Prostate gland (tissue), 2 donors: ENCODE results near the gene EIF2B5. TPM values are rescaled to one million over a fixed set of nuclear protein-coding genes. Genes with fewer than 3 reads are reported as not detected.

Experiments used
- DNase-seq: peaks from one replicate; pipeline ENCODE4 v3.0.0-alpha.2; 2019; ENCODE audit warnings: low spot score
- H3K27ac ChIP-seq, 2 donors: fragments of 200-600 bp; sonication (generic); 2 replicates each; pipeline ENCODE4 v1.5.1; 2017 to 2019
- H3K27me3 ChIP-seq: fragments of 200-600 bp; sonication (generic); replicated peaks from 2 replicates; pipeline ENCODE4 v1.5.1; 2019; ENCODE audit not compliant: insufficient read depth
- H3K36me3 ChIP-seq, 2 donors: fragments of 200-600 bp; sonication (generic); 1 replicate in 1 of 2; 2 replicates in 1 of 2; pipeline versions ENCODE4 v1.5.1 to v1.8.1; 2017 to 2019
- H3K4me1 ChIP-seq: fragments of 200-600 bp; sonication (generic); replicated peaks from 2 replicates; pipeline ENCODE4 v1.5.1; 2019
- H3K4me3 ChIP-seq, 2 donors: fragments of 200-600 bp; sonication (generic); 2 replicates each; pipeline ENCODE4 v1.5.1; 2017 to 2019
- H3K9me3 ChIP-seq: fragments of 200-600 bp; sonication (generic); 2 replicates; pipeline ENCODE4 v1.5.1; 2017
- CTCF ChIP-seq, 4 experiments: fragments of 200-600 bp in 2 of 4; fragments of 450-650 bp in 2 of 4; sonication (generic) in 2 of 4; IDR thresholded peaks; 1 replicate in 3 of 4; 2 replicates in 1 of 4; pipeline ENCODE4 v1.5.1; 2016 to 2019; ENCODE audit warnings: antibody characterized with exemption in 4 of 4, mild to moderate bottlenecking in 2 of 4, moderate library complexity in 2 of 4
- POLR2A ChIP-seq: fragments of 450-650 bp; IDR thresholded peaks from one replicate; pipeline ENCODE4 v1.6.1; 2016; ENCODE audit warnings: antibody characterized with exemption, mild to moderate bottlenecking
- POLR2AphosphoS5 ChIP-seq: sonication (generic); formaldehyde crosslinking; IDR thresholded peaks from one replicate; pipeline ENCODE4 v1.6.1; 2017; ENCODE audit warnings: antibody characterized with exemption
- WGBS: methylation state at CpG from one replicate; pipeline ENCODE4 v1.1.5; 2018; 5-methylcytosine and 5-hydroxymethylcytosine counted together
- intact Hi-C: fragments of 100-400 bp; cut with DNase I; formaldehyde crosslinking; loops from one replicate; pipeline ENCODE4 v1.14.2; 2022
- total RNA-seq, 2 donors: library from RNA; depleted of rRNA; stranded (reverse); fragments of >200 nt; gene quantifications; one replicate each; pipeline ENCODE4 v1.1.0, GENCODE V29; 2016

EIF2B5 gene
- total RNA-seq, 2 donors from 2014 or later, result 54.9 to 61.5 TPM

- Histone ChIP-seq H3K9me3 (no peaks in the 10 kb centered on the region), H3K36me3 (peaks cover 28 to 33% of the 10 kb centered on the region in 2 donors), H3K27me3 (no peaks in the 10 kb centered on the region), H3K27ac (no peak overlapping the region), H3K4me1 (peaks cover 12% of the 10 kb centered on the region), H3K4me3 (no peak overlapping the region)
- 75% methylated on average over 5 of the region's 5 CpGs for WGBS
- intact Hi-C loops, result no loop called here
- TF ChIP-seq CTCF (IDR thresholded peaks at IDR 0.05), result no peak
- TF ChIP-seq POLR2A, result no peak
- TF ChIP-seq POLR2AphosphoS5, result no peak
- no peak for DNase-seq
Observed at GRCh38 chr3:184183679-184184078, 48.5 kb downstream of the EIF2B5 start.

- intact Hi-C loops, result no loop called here
- H3K4me3 ChIP-seq, result no peak overlapping the region
- WGBS, result 92% methylated on average over 18 of the region's 18 CpGs
- peaks cover 29 to 38% of the 10 kb centered on the region in 2 donors for H3K36me3 ChIP-seq
- TF ChIP-seq POLR2A (no peak), CTCF (IDR thresholded peaks at IDR 0.05) (no peak), POLR2AphosphoS5 (no peak)
- peaks cover 12% of the 10 kb centered on the region for H3K4me1 ChIP-seq
- H3K9me3 ChIP-seq, result no peaks in the 10 kb centered on the region
- H3K27ac ChIP-seq, result peak overlapping the region; percentile 79 to 83
- H3K27me3 ChIP-seq, result no peaks in the 10 kb centered on the region
- no peak for DNase-seq
Observed at GRCh38 chr3:184184546-184185230, 49.5 kb downstream of the EIF2B5 start.

- TF ChIP-seq CTCF (IDR thresholded peaks at IDR 0.05) (no peak), POLR2A (peak; percentile 74), POLR2AphosphoS5 (peak; percentile 99)
- Histone ChIP-seq H3K27ac (peak overlapping the region; percentile 79 to 83), H3K4me3 (peak overlapping the region; percentile 85 to 91), H3K27me3 (no peaks in the 10 kb centered on the region), H3K36me3 (peaks cover 25 to 35% of the 10 kb centered on the region in 2 donors), H3K9me3 (no peaks in the 10 kb centered on the region), H3K4me1 (peaks cover 12% of the 10 kb centered on the region)
- WGBS, result 2% methylated on average over 35 of the region's 55 CpGs
- intact Hi-C loops, result no loop called here
- peak; percentile 99 for DNase-seq
Observed at GRCh38 chr3:184185461-184186183, 50.5 kb downstream of the EIF2B5 start.

GRCh38 chr3:184186184-184186901 is 51.2 kb downstream of the EIF2B5 start, which contains the start of gene ABCF3:
TSS of gene ABCF3 (plus strand) at chr3:184186199. CDS start at chr3:184186208, 9 bp downstream.
- Histone ChIP-seq H3K4me3 (peak within 1 kb of the TSS; percentile 85 to 91), H3K27ac (peak within 1 kb of the TSS; percentile 79 to 83), H3K27me3 (no peaks in the 10 kb centered on the region), H3K9me3 (no peaks in the 10 kb centered on the region), H3K4me1 (peaks cover 12% of the 10 kb centered on the region), H3K36me3 (peaks cover 17 to 28% of the 10 kb centered on the region in 2 donors)
- WGBS, result under 1% methylated on average over 44 of the region's 45 CpGs
- no peak for DNase-seq
- intact Hi-C loops, result no loop called here
- TF ChIP-seq POLR2AphosphoS5 (peak; percentile 48), CTCF (IDR thresholded peaks at IDR 0.05) (peak in 1 of 4 experiments; percentile 6), POLR2A (no peak)
